Ishikawa (cell line): Measurements from ENCODE around the gene AKAP6.

ENCODE experiments used
- CEBPB ChIP-seq: IDR thresholded peaks from 2 replicates; pipeline ENCODE4 v1.6.1; 2012
- CREB1 ChIP-seq: IDR thresholded peaks from 2 replicates; pipeline ENCODE4 v1.6.1; 2012; ENCODE audit warnings: low read depth
- EGR1 ChIP-seq: IDR thresholded peaks from 2 replicates; pipeline ENCODE4 v1.6.1; 2012
- EP300 ChIP-seq: IDR thresholded peaks from 2 replicates; pipeline ENCODE4 v1.6.1; 2012; ENCODE audit warnings: borderline replicate concordance
- FOXM1 ChIP-seq: IDR thresholded peaks from 2 replicates; pipeline ENCODE4 v1.6.1; 2012; ENCODE audit warnings: low read depth, borderline replicate concordance
- NFIC ChIP-seq: IDR thresholded peaks from 2 replicates; pipeline ENCODE4 v1.6.1; 2012
- RAD21 ChIP-seq: IDR thresholded peaks from 2 replicates; pipeline ENCODE4 v1.6.1; 2012; ENCODE audit warnings: low read depth
- REST ChIP-seq: IDR thresholded peaks from 2 replicates; pipeline ENCODE4 v1.6.1; 2012; ENCODE audit warnings: low read depth, mild to moderate bottlenecking
- TAF1 ChIP-seq: IDR thresholded peaks from 2 replicates; pipeline ENCODE4 v1.6.1; 2012; ENCODE audit warnings: low read depth, mild to moderate bottlenecking
- TCF12 ChIP-seq: IDR thresholded peaks from 2 replicates; pipeline ENCODE4 v1.6.1; 2012; ENCODE audit warnings: low read depth
- TEAD4 ChIP-seq: IDR thresholded peaks from 2 replicates; pipeline ENCODE4 v1.6.1; 2012
- USF1 ChIP-seq: IDR thresholded peaks from 2 replicates; pipeline ENCODE4 v1.6.1; 2012
- YY1 ChIP-seq: IDR thresholded peaks from 2 replicates; pipeline ENCODE4 v1.6.1; 2012; ENCODE audit warnings: low read depth
- ZBTB7A ChIP-seq: IDR thresholded peaks from 2 replicates; pipeline ENCODE4 v1.6.1; 2012; ENCODE audit warnings: low read depth
- TF ChIP-seq, protein P1 (sequence below): IDR thresholded peaks from 2 replicates; pipeline ENCODE4 v1.6.1; 2012

Gene AKAP6

DNA sequence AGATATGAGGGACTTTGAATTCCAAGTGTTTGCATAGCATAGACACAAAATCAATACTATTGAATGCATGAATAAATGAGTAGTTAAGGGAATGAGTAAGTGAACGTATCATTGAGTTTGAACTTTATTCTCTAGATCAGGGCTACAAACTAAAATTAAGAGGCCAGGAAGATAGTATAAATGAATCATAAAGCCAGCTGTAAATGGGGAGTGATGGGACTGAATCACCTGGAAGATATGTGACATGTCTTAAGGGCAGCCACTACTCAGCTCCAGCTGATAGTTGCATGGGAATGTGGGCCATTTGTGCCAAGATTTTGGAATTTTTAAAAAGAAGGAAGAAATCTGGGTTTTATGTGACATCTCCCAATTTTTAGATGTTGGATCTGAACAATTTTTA lies 229.9 kb downstream of the AKAP6 start:
- TF ChIP-seq ZBTB7A = no peak
- TF ChIP-seq EP300 = no peak
- no peak for TF ChIP-seq USF1
- TF ChIP-seq RAD21 = no peak
- no peak for TF ChIP-seq NFIC
- TF ChIP-seq EGR1 = no peak
- no peak for TF ChIP-seq FOXM1
- no peak for TF ChIP-seq TEAD4
- TF ChIP-seq CEBPB = no peak
- no peak for TF ChIP-seq TCF12
- TF ChIP-seq TAF1 = no peak
- TF ChIP-seq, protein P1, sequence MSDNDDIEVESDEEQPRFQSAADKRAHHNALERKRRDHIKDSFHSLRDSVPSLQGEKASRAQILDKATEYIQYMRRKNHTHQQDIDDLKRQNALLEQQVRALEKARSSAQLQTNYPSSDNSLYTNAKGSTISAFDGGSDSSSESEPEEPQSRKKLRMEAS = no peak
- TF ChIP-seq REST = no peak
- TF ChIP-seq CREB1 = no peak
- TF ChIP-seq YY1 = no peak

- no peak for TF ChIP-seq ZBTB7A
- no peak for TF ChIP-seq TCF12
- TF ChIP-seq NFIC = no peak
- TF ChIP-seq TAF1 = no peak
- TF ChIP-seq, protein P1 = no peak
- no peak for TF ChIP-seq EGR1
- no peak for TF ChIP-seq USF1
- TF ChIP-seq FOXM1 = no peak
- no peak for TF ChIP-seq TEAD4
- no peak for TF ChIP-seq CREB1
- no peak for TF ChIP-seq RAD21
- no peak for TF ChIP-seq REST
- no peak for TF ChIP-seq CEBPB
- no peak for TF ChIP-seq YY1
- TF ChIP-seq EP300 = no peak
Measured at GRCh38 chr14:32559590-32559989, 230.5 kb downstream of the AKAP6 start.

GRCh38 chr14:32560209-32560857 lies 231.2 kb downstream of the AKAP6 start:
- peak; percentile 84 for TF ChIP-seq RAD21
- peak; percentile 13; the same call in 1 of the 2 replicates for TF ChIP-seq CEBPB
- no peak for TF ChIP-seq EP300

DNA sequence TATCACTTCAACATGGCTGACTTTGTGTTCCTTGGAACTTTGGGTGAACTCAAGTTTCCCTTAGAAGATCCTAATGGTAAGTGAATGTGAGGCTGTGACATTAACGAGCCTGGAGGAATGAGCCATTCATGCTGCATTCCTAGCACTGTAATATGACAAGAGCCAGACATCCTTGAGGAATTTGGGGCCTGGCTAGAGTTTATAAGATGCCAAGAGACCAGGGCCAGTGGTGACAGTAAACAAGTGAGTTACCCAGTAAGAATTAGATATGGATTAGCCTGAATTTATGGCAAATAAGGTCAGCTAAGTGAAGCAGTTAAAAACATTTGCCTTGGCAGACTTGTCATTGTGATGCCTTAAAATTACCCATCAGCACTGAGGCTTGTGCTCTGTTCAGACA lies 232.4 kb downstream of the AKAP6 start:
- TF ChIP-seq TEAD4 = no peak
- TF ChIP-seq, protein P1 = no peak
- no peak for TF ChIP-seq USF1
- no peak for TF ChIP-seq NFIC
- TF ChIP-seq RAD21 = no peak
- TF ChIP-seq TAF1 = no peak
- TF ChIP-seq TCF12 = no peak
- TF ChIP-seq REST = no peak
- TF ChIP-seq FOXM1 = no peak
- no peak for TF ChIP-seq CEBPB
- TF ChIP-seq EGR1 = no peak
- TF ChIP-seq CREB1 = no peak
- TF ChIP-seq EP300 = no peak
- no peak for TF ChIP-seq YY1
- no peak for TF ChIP-seq ZBTB7A
